Brain microvascular endothelial cell (primary cell): Measurements from ENCODE around the gene MYO10.
"Not testable (repeated sequence)": the region's sequence is repeated elsewhere in the genome, so short reads cannot be mapped to it uniquely, and the experiment has no call there.

Experiments used
- DNase-seq: peaks from one replicate; pipeline ENCODE4 v3.0.0-alpha.2; 2020
- H3K27ac ChIP-seq: fragments of 250-450 bp; sonication (Bioruptor Pico); 2 replicates; pipeline ENCODE4 v1.5.1; 2020; ENCODE audit warnings: mild to moderate bottlenecking, moderate library complexity
- H3K27me3 ChIP-seq: fragments of 250-450 bp; sonication (Bioruptor Pico); replicated peaks from 2 replicates; pipeline ENCODE4 v1.5.1; 2020; ENCODE audit warnings: mild to moderate bottlenecking
- H3K36me3 ChIP-seq: fragments of 250-450 bp; sonication (Bioruptor Pico); replicated peaks from 2 replicates; pipeline ENCODE4 v1.5.1; 2020; ENCODE audit warnings: mild to moderate bottlenecking
- H3K4me3 ChIP-seq: 2 replicates; pipeline ENCODE4 v1.5.1; 2011; ENCODE audit warnings: low read depth, mild to moderate bottlenecking, control low read depth, low read length, moderate library complexity
- in situ Hi-C: cut with HindIII; loops from 2 replicates; pipeline ENCODE4 v1.10.0; 2017; ENCODE audit warnings: low sequenced_read_pairs, low pct_ligation_motif_present
- TF ChIP-seq, protein P1 (sequence below): IDR thresholded peaks from 2 replicates; pipeline ENCODE4 v1.5.1; 2011; ENCODE audit warnings: low read depth, mild to moderate bottlenecking, moderate library complexity, low read length, control low read depth, inconsistent platforms; ENCODE audit errors: missing control alignments

The MYO10 gene

DNA sequence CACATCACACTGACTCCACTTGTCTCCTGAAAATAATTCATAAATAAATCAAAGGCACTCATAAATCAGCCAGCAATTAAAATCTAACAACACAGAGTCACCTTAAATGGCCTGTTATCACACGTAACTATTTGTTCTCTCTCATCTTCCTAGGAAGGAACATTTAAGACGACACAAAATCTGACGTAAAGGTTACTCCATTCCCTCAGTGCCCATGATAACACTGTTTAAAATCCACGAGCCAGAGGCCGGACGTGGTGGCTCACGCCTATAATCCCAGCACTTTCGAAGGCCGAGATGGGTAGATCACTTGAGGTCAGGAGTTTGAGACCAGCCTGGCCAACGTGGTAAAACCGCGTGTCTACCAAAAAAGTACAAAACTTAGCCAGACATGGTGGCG lies 56.4 kb downstream of the MYO10 start:
- no peaks in the 10 kb centered on the region for H3K27me3 ChIP-seq
- H3K4me3 ChIP-seq: no peak overlapping the region
- peaks cover 19% of the 10 kb centered on the region for H3K36me3 ChIP-seq
- in situ Hi-C loops: no loop called here
- TF ChIP-seq, protein P1, sequence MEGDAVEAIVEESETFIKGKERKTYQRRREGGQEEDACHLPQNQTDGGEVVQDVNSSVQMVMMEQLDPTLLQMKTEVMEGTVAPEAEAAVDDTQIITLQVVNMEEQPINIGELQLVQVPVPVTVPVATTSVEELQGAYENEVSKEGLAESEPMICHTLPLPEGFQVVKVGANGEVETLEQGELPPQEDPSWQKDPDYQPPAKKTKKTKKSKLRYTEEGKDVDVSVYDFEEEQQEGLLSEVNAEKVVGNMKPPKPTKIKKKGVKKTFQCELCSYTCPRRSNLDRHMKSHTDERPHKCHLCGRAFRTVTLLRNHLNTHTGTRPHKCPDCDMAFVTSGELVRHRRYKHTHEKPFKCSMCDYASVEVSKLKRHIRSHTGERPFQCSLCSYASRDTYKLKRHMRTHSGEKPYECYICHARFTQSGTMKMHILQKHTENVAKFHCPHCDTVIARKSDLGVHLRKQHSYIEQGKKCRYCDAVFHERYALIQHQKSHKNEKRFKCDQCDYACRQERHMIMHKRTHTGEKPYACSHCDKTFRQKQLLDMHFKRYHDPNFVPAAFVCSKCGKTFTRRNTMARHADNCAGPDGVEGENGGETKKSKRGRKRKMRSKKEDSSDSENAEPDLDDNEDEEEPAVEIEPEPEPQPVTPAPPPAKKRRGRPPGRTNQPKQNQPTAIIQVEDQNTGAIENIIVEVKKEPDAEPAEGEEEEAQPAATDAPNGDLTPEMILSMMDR: no peak
- no peak overlapping the region for H3K27ac ChIP-seq
- no peak for DNase-seq

DNA sequence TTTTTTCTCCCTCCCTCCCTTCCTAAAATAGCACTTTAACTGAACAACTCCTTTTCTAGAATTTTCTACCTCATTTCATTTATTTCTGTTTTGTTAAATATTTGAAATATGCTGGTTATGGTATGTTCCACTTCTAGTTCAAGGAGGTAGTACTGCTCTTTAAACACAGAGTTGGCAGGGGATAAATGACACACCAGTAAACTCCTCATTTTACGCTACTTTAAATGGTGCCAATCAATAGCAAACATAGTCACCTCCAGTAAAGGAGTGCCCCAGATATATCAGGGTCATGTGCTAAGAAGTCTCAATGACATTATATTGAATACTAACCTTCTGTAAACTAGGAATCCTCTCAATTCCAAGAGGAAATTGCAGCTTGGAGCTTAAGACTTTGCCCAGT lies 56.9 kb downstream of the MYO10 start:
- TF ChIP-seq, protein P1: no peak
- no peak for DNase-seq
- no peak overlapping the region for H3K27ac ChIP-seq
- in situ Hi-C loops: no loop called here
- no peaks in the 10 kb centered on the region for H3K27me3 ChIP-seq
- H3K4me3 ChIP-seq: no peak overlapping the region
- peaks cover 22% of the 10 kb centered on the region for H3K36me3 ChIP-seq

DNA sequence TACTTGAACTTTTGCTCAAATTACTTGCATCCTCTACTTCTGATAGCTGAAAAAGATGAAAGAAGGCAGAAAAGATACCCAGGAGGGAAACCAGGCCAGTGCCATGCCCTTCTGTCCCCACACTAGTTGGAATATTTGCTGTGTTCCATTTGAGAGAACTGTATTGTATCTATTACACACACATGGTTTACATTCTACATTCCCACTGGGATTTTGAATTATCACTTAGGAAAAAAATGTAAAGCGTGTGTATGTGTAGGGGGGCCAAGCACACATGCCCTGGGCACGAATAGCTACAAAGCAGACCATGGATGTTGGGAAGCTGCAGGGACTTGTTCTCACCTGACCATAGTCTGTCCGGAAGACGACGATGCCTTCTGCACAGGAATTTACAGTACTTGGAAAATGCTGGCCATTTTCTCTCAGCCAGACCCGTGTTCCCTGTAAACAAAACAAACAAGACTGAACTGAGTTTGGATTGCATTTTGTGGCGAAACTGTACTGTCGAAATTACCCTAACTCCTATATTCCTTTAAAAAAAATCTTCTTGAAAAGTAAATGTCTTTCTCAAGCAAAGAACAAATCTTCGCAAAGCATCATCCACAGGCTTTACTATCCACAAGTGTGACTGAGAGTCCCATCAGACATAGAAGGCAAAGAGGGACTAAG lies 58.7 kb downstream of the MYO10 start:
- Histone ChIP-seq H3K36me3 (peaks cover 36% of the 10 kb centered on the region), H3K27me3 (no peaks in the 10 kb centered on the region), H3K4me3 (no peak overlapping the region), H3K27ac (no peak overlapping the region)
- no peak for DNase-seq
- TF ChIP-seq, protein P1: no peak
- in situ Hi-C loops: no loop called here

DNA sequence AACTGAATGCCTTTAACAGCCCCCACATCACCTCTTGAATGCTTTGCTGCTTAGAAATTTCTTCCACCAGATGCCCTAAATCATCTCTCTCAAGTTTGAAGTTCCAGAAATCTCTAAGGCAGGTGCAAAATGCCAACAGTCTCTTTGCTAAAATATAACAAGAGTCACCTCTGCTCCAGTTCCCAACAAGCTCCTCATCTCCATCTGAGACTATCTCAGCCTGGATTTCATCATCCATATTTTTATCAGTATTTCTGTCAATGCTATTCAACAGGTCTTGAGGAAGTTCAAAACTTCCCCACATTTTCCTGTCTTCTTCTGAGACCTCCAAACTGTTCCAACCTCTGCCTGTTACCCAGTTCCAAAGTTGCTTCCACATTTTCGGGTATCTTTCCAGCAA lies 61.7 kb downstream of the MYO10 start:
- H3K4me3 ChIP-seq, H3K27ac ChIP-seq, H3K27me3 ChIP-seq, DNase-seq, in situ Hi-C loops: not testable (repeated sequence)
- H3K36me3 ChIP-seq: peaks cover 49% of the 10 kb centered on the region

DNA sequence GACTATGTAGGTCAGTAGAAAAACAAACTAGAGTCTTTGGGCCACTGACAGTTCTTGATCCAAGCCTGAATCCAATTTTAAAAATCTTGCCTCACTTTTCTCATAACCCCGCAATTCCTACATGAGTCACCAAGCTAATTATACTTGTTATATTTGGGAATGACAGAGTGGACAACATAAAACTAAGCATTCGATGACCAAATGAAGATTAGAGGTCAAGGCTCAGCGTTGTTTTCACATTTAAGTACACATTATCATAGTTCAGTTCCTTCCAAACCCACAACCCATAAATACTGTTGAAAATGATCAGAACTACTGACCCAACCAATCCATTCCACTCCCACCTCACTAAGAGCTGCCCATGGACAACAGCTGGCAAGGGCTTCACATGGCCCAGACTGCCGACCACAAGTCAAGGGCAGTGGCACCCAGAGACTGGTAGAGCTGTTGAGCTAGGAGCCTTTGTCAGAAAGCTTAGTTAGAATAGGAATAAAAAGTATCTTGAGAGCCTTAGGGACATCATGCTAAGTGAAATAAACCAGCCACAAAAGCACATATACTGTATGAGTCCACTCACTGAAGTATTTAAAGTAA lies 64.2 kb downstream of the MYO10 start:
- peak; percentile 38 for DNase-seq
- TF ChIP-seq, protein P1: no peak
- in situ Hi-C loops: no loop called here
- Histone ChIP-seq H3K27ac (peak overlapping the region; percentile 72), H3K36me3 (peaks cover 51% of the 10 kb centered on the region), H3K27me3 (no peaks in the 10 kb centered on the region), H3K4me3 (no peak overlapping the region)

DNA sequence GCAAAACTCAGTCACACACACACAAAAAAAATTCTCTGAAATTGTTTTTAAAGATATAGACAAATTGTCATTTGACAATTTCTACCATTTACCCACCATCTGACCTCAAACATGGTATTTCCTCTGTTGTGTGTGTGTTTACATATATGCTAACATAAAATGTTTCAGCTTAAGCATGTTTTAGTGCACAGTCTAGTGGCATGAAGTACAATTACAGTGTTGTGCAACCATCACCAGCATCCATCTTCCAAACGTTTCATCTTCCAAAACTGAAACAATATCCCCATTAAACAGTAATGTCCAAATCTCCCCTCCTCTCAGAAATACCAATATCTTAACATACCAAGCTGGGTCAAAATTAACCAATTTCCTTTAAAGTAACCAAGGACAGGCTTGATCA lies 65.2 kb downstream of the MYO10 start:
- Histone ChIP-seq H3K27ac (peak overlapping the region; percentile 72), H3K36me3 (peaks cover 45% of the 10 kb centered on the region), H3K4me3 (no peak overlapping the region), H3K27me3 (no peaks in the 10 kb centered on the region)
- TF ChIP-seq, protein P1: no peak
- in situ Hi-C loops: no loop called here
- no peak for DNase-seq
